Measurements from ENCODE around the gene INTS13. TPM values are rescaled to one million over a fixed set of nuclear protein-coding genes. Genes with fewer than 3 reads are reported as not detected.

The INTS13 gene
- total and polyA plus RNA-seq, 2 of the 8 experiments (the other 6 are each of a cell fraction or from before 2014, with no cell fraction given) = 20.5 to 58.2 TPM

DNA sequence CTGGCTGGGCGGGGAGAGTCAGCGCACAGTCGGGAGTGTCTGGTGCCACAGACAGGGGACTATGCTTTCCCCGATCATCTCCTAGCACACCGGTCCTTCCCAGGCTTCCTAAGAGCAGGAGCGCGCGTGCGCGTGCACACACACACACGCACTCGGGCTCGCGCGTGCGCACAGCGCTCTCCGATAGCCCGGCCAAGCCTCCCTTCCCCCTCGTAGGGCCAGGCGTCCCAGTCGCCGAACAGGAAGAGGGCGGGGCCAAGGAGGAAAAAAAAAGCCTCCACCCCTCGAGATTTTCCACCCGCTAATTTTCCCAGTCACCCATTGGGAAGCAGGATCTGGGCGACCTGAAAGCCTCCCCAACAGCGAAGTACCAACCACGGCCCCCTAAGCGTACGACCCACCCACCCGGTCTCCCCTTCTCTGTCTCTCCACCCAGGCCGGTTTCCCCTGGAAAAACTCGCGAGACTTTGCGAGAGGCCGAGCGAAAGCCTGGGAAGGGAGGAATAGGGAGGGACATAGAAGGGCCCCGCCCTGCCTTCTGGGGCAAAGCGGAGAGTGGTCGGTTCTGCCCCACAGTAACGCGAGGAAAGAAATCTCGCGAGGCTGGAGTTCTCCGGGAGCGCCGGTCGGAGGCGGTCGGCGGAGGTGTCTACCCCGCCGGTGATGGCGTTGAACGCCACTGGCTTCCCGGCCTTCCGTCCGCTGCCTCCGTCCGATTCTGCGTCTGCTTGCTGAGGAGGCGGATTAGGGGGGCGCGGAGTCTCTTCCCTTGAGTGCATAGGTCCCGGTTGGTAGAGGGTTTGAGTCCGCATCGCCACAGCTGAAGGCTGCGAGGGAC is at the start of gene INTS13, which contains the start of gene FGFR1OP2 (continued):
- no peak for TF ChIP-seq CBX5 (IDR thresholded peaks at IDR 0.05; ENCODE audit: low read depth, low read length)
- TF ChIP-seq POLR2A (IDR thresholded peaks at IDR 0.05; ENCODE audit: control extremely low read depth in 1 of 2, low read depth in 2 of 2, low read length in 2 of 2) = peak; percentile 88 to 92
- peak; percentile 93 for TF ChIP-seq TBP (IDR thresholded peaks at IDR 0.05; ENCODE audit: low read depth, low read length)
- no peak for TF ChIP-seq E2F6 (IDR thresholded peaks at IDR 0.05)
- no peak for TF ChIP-seq RAD21 (IDR thresholded peaks at IDR 0.05 in 1 of 2, conservative IDR thresholded peaks at IDR 0.05 in 1 of 2; ENCODE audit: low read depth in 2 of 2, low read length in 2 of 2)
- no peak for TF ChIP-seq FOSL1 (IDR thresholded peaks at IDR 0.05; ENCODE audit: insufficient read depth, low read depth, low read length)
- no peak for TF ChIP-seq CBX8 (IDR thresholded peaks at IDR 0.05; ENCODE audit: borderline replicate concordance, low read depth, low read length)
- TF ChIP-seq ZNF274 (IDR thresholded peaks at IDR 0.05; ENCODE audit: borderline replicate concordance, extremely low read depth, low read length) = no peak
- TF ChIP-seq POU5F1 (IDR thresholded peaks at IDR 0.05; ENCODE audit: low read depth, low read length) = no peak
- peak; percentile 82 for TF ChIP-seq YY1 (IDR thresholded peaks at IDR 0.05; ENCODE audit: low read depth, low read length)
- TF ChIP-seq TEAD4 (IDR thresholded peaks at IDR 0.05; ENCODE audit: low read depth, low read length) = no peak
- no peak; a peak in 1 of 4 replicates for TF ChIP-seq HDAC2 (IDR thresholded peaks at IDR 0.05; ENCODE audit: borderline replicate concordance in 1 of 2, low read depth in 2 of 2, low read length in 2 of 2)
- no peak for TF ChIP-seq GABPA (IDR thresholded peaks at IDR 0.05; ENCODE audit: borderline replicate concordance, insufficient read depth, low read length)
- no peak for TF ChIP-seq RXRA (IDR thresholded peaks at IDR 0.05; ENCODE audit: insufficient read depth, low read depth, low read length)
